HL-60 (cell line): ENCODE measurements around the gene SOD3.
A peak's percentile ranks its signal among the peaks of the same experiment; 100 is the strongest.

Experiments used
- DNase-seq, 2 experiments: peaks; one replicate each; pipeline ENCODE4 v3.0.0-alpha.2; 2010 to 2020; ENCODE audit warnings: low read depth in 1 of 2, low spot score in 1 of 2
- H3K27ac ChIP-seq: fragments of 250-450 bp; sonication (Bioruptor Pico); replicated peaks from 2 replicates; pipeline ENCODE4 v1.5.1; 2020; ENCODE audit warnings: mild to moderate bottlenecking, moderate library complexity
- H3K27me3 ChIP-seq: fragments of 250-450 bp; sonication (Bioruptor Pico); 2 replicates; pipeline ENCODE4 v1.5.1; 2021; ENCODE audit warnings: mild to moderate bottlenecking, moderate library complexity; ENCODE audit not compliant: insufficient read depth, poor library complexity, severe bottlenecking
- H3K4me3 ChIP-seq: replicated peaks from 2 replicates; pipeline ENCODE4 v1.5.1; 2011; ENCODE audit warnings: mild to moderate bottlenecking, control low read depth, low read length; ENCODE audit not compliant: insufficient read depth
- GABPA ChIP-seq: IDR thresholded peaks from 2 replicates; pipeline ENCODE4 v1.6.1; 2012; ENCODE audit warnings: low read depth
- POLR2AphosphoS5 ChIP-seq: IDR thresholded peaks from 2 replicates; pipeline ENCODE4 v1.6.1; 2012; ENCODE audit warnings: low read depth
- SPI1 ChIP-seq: IDR thresholded peaks from 2 replicates; pipeline ENCODE4 v1.6.1; 2012; ENCODE audit warnings: low read depth, mild to moderate bottlenecking, borderline replicate concordance
- TF ChIP-seq, protein P1 (sequence below): IDR thresholded peaks from 2 replicates; pipeline ENCODE4 v1.6.1; 2012; ENCODE audit warnings: low read depth; ENCODE audit not compliant: insufficient replicate concordance
- TF ChIP-seq, protein P2 (sequence below): IDR thresholded peaks from one replicate; pipeline ENCODE4 v1.5.1; 2011; ENCODE audit warnings: low read length, control low read depth, inconsistent platforms; ENCODE audit not compliant: insufficient read depth

Gene SOD3

DNA sequence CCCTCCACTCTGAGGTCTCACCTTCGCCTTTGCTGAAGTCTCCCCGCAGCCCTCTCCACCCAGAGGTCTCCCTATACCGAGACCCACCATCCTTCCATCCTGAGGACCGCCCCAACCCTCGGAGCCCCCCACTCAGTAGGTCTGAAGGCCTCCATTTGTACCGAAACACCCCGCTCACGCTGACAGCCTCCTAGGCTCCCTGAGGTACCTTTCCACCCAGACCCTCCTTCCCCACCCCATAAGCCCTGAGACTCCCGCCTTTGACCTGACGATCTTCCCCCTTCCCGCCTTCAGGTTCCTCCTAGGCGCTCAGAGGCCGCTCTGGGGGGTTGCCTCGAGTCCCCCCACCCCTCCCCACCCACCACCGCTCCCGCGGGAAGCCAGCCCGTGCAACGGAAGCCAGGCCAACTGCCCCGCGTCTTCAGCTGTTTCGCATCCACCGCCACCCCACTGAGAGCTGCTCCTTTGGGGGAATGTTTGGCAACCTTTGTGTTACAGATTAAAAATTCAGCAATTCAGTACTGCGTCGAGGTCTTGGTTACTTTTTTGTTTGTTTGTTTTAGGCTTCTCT lies 5.0 kb downstream of the SOD3 start:
- peaks cover 18% of the 10 kb centered on the region for H3K27me3 ChIP-seq
- H3K4me3 ChIP-seq = peak overlapping the region; percentile 2; the same call in 1 of the 2 replicates
- TF ChIP-seq GABPA = no peak
- TF ChIP-seq, protein P1, sequence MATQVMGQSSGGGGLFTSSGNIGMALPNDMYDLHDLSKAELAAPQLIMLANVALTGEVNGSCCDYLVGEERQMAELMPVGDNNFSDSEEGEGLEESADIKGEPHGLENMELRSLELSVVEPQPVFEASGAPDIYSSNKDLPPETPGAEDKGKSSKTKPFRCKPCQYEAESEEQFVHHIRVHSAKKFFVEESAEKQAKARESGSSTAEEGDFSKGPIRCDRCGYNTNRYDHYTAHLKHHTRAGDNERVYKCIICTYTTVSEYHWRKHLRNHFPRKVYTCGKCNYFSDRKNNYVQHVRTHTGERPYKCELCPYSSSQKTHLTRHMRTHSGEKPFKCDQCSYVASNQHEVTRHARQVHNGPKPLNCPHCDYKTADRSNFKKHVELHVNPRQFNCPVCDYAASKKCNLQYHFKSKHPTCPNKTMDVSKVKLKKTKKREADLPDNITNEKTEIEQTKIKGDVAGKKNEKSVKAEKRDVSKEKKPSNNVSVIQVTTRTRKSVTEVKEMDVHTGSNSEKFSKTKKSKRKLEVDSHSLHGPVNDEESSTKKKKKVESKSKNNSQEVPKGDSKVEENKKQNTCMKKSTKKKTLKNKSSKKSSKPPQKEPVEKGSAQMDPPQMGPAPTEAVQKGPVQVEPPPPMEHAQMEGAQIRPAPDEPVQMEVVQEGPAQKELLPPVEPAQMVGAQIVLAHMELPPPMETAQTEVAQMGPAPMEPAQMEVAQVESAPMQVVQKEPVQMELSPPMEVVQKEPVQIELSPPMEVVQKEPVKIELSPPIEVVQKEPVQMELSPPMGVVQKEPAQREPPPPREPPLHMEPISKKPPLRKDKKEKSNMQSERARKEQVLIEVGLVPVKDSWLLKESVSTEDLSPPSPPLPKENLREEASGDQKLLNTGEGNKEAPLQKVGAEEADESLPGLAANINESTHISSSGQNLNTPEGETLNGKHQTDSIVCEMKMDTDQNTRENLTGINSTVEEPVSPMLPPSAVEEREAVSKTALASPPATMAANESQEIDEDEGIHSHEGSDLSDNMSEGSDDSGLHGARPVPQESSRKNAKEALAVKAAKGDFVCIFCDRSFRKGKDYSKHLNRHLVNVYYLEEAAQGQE = no peak
- DNase-seq = no peak
- H3K27ac ChIP-seq = no peak overlapping the region

DNA sequence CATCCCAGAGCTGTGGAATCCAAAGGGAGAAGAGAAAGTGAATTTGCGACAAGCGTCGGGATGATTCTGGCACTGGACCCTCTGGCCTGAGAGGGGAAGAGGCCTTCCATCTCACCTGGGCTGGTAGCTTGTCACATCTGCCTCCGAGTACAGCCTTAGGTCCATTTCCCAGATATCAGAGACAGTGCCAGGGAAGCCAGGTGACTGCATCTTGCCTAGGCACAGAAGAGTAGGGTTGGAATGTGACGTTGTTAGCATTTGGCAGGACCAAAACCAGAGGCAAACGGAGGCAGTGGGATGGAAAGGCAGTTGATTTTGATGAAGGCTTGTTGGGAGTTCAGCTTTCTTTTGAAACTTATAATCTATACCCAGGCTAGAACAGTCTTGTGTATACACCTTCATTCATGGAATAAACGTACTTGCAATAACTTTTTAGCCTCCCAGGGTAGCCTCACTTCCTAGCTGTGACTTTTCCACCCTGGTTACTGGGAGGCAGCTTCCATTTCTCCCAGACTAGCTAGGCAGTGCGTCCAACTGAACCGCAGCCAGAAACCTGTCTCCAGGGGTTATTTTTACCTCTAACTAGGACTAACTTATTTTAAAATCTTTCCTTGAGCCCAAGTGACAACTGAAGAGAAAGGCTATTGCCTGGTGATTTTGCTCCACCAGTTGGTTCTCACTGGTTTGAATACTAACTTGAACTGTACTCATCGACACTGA lies 5.9 kb downstream of the SOD3 start:
- TF ChIP-seq POLR2AphosphoS5 (no peak), GABPA (no peak), SPI1 (no peak)
- TF ChIP-seq, protein P2, sequence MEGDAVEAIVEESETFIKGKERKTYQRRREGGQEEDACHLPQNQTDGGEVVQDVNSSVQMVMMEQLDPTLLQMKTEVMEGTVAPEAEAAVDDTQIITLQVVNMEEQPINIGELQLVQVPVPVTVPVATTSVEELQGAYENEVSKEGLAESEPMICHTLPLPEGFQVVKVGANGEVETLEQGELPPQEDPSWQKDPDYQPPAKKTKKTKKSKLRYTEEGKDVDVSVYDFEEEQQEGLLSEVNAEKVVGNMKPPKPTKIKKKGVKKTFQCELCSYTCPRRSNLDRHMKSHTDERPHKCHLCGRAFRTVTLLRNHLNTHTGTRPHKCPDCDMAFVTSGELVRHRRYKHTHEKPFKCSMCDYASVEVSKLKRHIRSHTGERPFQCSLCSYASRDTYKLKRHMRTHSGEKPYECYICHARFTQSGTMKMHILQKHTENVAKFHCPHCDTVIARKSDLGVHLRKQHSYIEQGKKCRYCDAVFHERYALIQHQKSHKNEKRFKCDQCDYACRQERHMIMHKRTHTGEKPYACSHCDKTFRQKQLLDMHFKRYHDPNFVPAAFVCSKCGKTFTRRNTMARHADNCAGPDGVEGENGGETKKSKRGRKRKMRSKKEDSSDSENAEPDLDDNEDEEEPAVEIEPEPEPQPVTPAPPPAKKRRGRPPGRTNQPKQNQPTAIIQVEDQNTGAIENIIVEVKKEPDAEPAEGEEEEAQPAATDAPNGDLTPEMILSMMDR = no peak
- TF ChIP-seq, protein P1 = no peak
- no peak for DNase-seq
- H3K27ac ChIP-seq = no peak overlapping the region
- peaks cover 18% of the 10 kb centered on the region for H3K27me3 ChIP-seq
- no peak overlapping the region for H3K4me3 ChIP-seq

DNA sequence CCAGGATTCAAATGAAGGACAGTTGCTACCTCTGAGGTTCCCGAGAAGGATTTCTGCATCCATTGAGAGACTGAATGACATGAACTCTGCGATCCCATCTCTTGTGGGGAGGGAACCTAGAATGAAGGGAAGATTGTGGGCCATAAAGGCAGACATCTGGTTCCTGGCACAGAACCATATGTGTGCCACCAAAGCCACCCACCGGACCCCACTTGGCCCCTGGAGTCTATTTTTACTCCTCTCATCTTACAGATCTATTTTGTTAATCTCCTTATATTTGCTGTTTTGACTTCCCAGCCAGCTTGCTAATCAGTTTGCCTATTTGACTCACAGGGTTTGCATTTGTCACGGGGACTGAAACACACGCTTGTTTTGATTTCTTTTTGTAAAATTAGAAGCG lies 7.3 kb downstream of the SOD3 start:
- DNase-seq = no peak
- TF ChIP-seq, protein P2 = no peak
- TF ChIP-seq GABPA (no peak), POLR2AphosphoS5 (no peak)
- TF ChIP-seq, protein P1 = no peak
- H3K27ac ChIP-seq = no peak overlapping the region
- no peak overlapping the region for H3K4me3 ChIP-seq
- H3K27me3 ChIP-seq = peaks cover 18% of the 10 kb centered on the region
